Astrocyte of the spinal cord (primary cell): ENCODE results near the gene GIMAP1.

Experiments
- DNase-seq: peaks from one replicate; pipeline ENCODE4 v3.0.0; 2011; ENCODE audit warnings: low read depth, low spot score
- H3K4me3 ChIP-seq: 2 replicates; pipeline ENCODE4 v1.5.1; 2011; ENCODE audit warnings: low read depth, mild to moderate bottlenecking, low read length, moderate library complexity
- in situ Hi-C: cut with HindIII; loops from 2 replicates; pipeline ENCODE4 v1.10.0; 2017; ENCODE audit warnings: low sequenced_read_pairs
- TF ChIP-seq, protein P1 (sequence below): IDR thresholded peaks from 2 replicates; pipeline ENCODE4 v1.5.1; 2012; ENCODE audit warnings: low read depth, mild to moderate bottlenecking, low read length, inconsistent platforms

Gene GIMAP1

DNA sequence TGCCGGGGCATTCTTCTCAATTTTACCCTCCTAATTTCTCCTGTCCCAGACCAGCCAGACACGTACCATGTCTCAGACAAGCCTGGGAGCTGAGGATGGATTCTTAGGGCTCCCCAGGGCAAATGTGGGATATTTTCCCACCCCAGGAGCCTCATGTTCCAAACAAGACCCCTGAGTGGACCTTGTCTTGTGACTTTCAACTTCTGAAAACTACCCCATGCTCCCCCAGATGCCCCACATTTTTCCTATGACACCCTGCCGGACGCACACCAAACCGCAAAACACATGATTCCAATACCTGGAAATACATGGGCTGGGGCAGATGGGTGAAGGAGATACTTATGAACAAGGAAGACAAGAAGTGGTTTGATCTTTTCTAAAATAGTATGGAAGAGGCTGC lies 21.7 kb downstream of the GIMAP1 start:
- in situ Hi-C loops: no loop called here
- H3K4me3 ChIP-seq: no peak overlapping the region
- no peak for DNase-seq
- TF ChIP-seq, protein P1, sequence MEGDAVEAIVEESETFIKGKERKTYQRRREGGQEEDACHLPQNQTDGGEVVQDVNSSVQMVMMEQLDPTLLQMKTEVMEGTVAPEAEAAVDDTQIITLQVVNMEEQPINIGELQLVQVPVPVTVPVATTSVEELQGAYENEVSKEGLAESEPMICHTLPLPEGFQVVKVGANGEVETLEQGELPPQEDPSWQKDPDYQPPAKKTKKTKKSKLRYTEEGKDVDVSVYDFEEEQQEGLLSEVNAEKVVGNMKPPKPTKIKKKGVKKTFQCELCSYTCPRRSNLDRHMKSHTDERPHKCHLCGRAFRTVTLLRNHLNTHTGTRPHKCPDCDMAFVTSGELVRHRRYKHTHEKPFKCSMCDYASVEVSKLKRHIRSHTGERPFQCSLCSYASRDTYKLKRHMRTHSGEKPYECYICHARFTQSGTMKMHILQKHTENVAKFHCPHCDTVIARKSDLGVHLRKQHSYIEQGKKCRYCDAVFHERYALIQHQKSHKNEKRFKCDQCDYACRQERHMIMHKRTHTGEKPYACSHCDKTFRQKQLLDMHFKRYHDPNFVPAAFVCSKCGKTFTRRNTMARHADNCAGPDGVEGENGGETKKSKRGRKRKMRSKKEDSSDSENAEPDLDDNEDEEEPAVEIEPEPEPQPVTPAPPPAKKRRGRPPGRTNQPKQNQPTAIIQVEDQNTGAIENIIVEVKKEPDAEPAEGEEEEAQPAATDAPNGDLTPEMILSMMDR: no peak

DNA sequence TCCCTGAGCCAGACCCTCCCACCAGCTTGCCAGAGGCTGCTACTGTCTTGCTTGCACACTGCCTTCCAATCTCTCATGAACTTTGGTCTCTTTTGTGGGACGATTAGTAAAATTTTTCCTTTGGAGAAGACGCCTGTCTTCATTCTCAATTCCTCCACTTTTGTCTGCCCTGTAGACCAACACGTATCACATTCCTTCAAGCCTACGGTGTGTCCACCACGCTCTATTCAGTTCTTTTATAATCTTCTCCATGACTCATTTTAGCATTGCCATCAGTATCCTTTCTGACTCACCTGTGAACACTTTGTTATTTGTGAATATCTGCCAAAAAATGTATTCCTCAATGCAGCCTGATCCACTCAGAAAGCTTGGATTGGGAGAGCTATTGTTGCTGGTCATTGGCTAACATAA lies 22.2 kb downstream of the GIMAP1 start:
- no peak for DNase-seq
- TF ChIP-seq, protein P1: no peak
- no peak overlapping the region for H3K4me3 ChIP-seq
- in situ Hi-C loops: no loop called here

DNA sequence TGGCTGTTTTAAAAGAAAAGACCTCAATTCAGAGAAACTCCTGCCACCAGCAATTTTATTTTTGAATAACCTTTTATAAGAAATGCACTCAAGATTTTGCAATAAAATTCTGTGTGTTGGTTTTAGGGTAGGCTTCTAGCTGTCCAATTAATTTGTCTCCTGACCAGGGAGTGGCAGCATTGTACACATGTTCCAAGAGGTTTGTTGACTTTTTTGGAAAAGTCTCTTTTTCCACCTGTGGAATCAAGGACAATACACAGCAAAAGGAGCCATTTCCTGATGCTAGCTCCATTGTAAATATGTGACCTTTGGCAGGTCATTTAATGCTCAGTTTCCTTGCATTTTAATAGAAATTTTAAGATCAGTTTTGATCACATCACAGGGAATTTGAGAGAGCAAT lies 22.6 kb downstream of the GIMAP1 start:
- TF ChIP-seq, protein P1: no peak
- in situ Hi-C loops: no loop called here
- no peak overlapping the region for H3K4me3 ChIP-seq
- DNase-seq: no peak

DNA sequence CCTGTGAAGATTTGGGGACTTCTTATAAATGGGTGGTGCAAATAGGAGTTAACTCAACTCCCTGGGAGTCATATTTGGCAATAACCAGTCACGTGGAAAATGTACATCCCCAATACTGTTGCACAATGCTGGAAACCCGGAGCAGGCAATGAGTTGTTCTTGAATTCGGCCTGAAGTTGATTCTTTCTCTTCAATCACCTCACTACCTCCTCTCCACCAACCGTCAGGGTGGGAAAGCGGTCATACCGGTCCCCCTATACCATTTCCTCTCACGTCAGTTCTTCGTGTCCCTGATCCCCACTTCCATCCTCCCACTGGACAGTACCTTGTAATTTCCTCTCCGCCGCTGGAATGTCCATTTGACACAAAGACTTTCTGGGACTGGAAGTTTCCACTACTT lies 23.6 kb downstream of the GIMAP1 start:
- no peak for DNase-seq
- no peak overlapping the region for H3K4me3 ChIP-seq
- TF ChIP-seq, protein P1: no peak
- in situ Hi-C loops: no loop called here

DNA sequence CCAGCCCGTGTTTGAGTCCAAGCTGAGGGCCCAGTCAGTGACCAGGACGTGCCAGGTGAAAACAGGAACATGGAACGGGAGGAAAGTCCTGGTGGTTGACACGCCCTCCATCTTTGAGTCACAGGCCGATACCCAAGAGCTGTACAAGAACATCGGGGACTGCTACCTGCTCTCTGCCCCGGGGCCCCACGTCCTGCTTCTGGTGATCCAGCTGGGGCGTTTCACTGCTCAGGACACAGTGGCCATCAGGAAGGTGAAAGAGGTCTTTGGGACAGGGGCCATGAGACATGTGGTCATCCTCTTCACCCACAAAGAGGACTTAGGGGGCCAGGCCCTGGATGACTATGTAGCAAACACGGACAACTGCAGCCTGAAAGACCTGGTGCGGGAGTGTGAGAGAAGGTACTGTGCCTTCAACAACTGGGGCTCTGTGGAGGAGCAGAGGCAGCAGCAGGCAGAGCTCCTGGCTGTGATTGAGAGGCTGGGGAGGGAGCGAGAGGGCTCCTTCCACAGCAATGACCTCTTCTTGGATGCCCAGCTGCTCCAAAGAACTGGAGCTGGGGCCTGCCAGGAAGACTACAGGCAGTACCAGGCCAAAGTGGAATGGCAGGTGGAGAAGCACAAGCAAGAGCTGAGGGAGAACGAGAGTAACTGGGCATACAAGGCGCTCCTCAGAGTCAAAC lies 26.0 kb downstream of the GIMAP1 start:
- no peak for DNase-seq
- TF ChIP-seq, protein P1: no peak
- in situ Hi-C loops: no loop called here
- H3K4me3 ChIP-seq: no peak overlapping the region

DNA sequence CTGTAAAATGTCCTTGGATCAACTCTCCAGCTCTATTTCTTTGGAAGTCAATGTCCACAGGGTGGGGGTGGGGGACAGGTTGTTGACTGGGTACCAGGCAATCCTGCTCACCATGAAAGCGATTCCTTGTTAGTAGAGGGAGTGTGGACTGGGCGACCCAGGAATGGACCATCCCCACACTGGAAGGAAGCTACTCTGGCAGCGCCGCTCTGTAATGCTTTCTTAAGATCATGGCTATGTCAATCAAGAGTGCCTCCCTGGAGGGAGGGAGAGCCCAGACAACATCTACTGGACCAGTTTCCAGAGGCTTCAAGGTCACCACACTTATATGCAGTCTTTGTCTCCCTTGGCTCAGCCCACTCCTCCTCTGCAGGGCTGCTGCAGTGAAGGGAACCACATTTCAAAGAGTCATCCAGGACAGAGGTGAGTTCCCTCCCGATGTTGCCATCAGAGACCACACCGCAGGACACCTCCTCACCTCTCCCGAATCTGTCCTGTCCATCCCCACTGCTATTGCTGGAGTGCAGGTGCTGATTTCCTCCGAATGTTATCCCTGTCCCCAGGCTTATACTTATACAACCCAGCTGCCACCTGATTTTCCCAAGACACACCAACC lies 27.7 kb downstream of the GIMAP1 start:
- no peak for DNase-seq
- in situ Hi-C loops: no loop called here
- TF ChIP-seq, protein P1: no peak
- H3K4me3 ChIP-seq: no peak overlapping the region
